GM23248 (cell line): ENCODE measurements around the gene RNLS.

Experiments used
- EZH2 ChIP-seq: fragments of 200-600 bp; sonication (generic); IDR thresholded peaks from 2 replicates; pipeline ENCODE4 v1.6.1; 2018; ENCODE audit warnings: antibody characterized with exemption, mild to moderate bottlenecking; ENCODE audit not compliant: insufficient read depth, poor library complexity, severe bottlenecking
- EZH2phosphoT487 ChIP-seq: fragments of 200-600 bp; sonication (generic); IDR thresholded peaks from 2 replicates; pipeline ENCODE4 v1.6.1; 2018; ENCODE audit warnings: antibody characterized with exemption, moderate library complexity, mild to moderate bottlenecking, low read depth; ENCODE audit not compliant: insufficient read depth

DNA sequence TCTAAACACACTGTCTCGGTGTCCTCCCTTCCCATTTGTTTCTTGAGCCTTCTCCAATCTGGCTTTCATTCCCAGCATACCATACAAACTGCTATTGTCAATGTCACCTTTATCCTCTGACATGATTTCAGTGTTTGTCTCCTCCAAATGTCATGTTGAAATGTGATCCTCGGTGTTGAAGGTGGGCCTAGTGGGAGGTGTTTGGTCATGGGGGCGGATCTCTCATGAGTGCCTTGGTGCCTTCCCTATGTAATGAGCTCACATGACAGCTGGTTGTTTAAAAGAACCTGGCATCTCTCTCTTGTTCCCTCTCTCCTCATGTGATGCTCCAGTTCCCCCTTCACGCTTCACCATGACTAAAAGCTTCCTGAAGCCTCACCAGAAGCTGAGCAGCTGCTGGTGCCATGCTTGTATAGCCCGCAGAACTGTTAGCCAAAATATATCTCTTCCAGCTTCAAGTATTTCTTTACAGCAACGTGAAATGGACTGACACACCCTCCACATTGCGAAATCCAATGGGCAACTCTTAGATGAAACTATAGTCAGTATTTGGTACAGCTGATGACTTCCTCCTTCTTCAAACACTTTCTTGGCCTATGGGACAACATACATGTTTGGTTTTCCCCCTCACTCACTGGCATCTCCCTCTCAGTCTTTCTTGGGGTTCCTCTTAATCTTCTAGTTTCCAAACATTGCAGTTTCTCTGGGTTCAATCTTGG, 27.8 kb downstream of the RNLS start:
- TF ChIP-seq EZH2 = no peak
- TF ChIP-seq EZH2phosphoT487 = no peak
